T-helper 2 cell treated with Interferon-gamma antibody and Interleukin-4, amounts not matched to agents 100 ng/mL and 5 ng/mL, for 36 hours (primary cell): ENCODE measurements around the gene TLX2. TPM values are rescaled to one million over a fixed set of nuclear protein-coding genes. Genes with fewer than 3 reads are reported as not detected.

Source experiments
- total RNA-seq: library from RNA; stranded (reverse); gene quantifications from 2 replicates; pipeline ENCODE4 v1.2.3, GENCODE V29; 2022

Gene TLX2
- total RNA-seq, 1 donor from 2014 or later, result 1.1 TPM

Other genes with a start within 250 kb of the TLX2 start
- 0.86 and 3.1 TPM in 2 replicates for gene SLC4A5, start 171.0 kb upstream of the TLX2 start, total RNA-seq
- gene DCTN1, start 134.1 kb upstream of the TLX2 start, total RNA-seq, result 105 and 110 TPM in 2 replicates
- 1.0 and 1.5 TPM in 2 replicates for gene C2orf81, start 92.8 kb upstream of the TLX2 start, total RNA-seq
- 56.9 and 60.3 TPM in 2 replicates for gene WDR54, start 92.7 kb upstream of the TLX2 start, total RNA-seq
- gene RTKN, start 72.5 kb upstream of the TLX2 start, total RNA-seq, result 0.36 and 0.52 TPM in 2 replicates
- gene INO80B, start 59.4 kb upstream of the TLX2 start, total RNA-seq, result 29.4 and 31.7 TPM in 2 replicates
- gene WBP1, start 56.0 kb upstream of the TLX2 start, total RNA-seq, result 46.8 and 47.6 TPM in 2 replicates
- 68.3 and 74.8 TPM in 2 replicates for gene MOGS, start 49.1 kb upstream of the TLX2 start, total RNA-seq
- gene MRPL53, start 41.8 kb upstream of the TLX2 start, total RNA-seq, result 105 TPM in 2 replicates
- gene CCDC142, start 31.5 kb upstream of the TLX2 start, total RNA-seq, result 30.4 and 32.0 TPM in 2 replicates
- 43.4 and 43.9 TPM in 2 replicates for gene TTC31, start 31.4 kb upstream of the TLX2 start, total RNA-seq
- 0.39 and 0.50 TPM in 2 replicates for gene LBX2, start 14.8 kb upstream of the TLX2 start, total RNA-seq
- 31.2 and 32.8 TPM in 2 replicates for gene PCGF1, start 6.8 kb upstream of the TLX2 start, total RNA-seq
- gene DQX1, start 11.8 kb downstream of the TLX2 start, total RNA-seq, result 0.80 and 1.1 TPM in 2 replicates
- gene AUP1, start 15.3 kb downstream of the TLX2 start, total RNA-seq, result 148 and 150 TPM in 2 replicates
- gene HTRA2, start 15.5 kb downstream of the TLX2 start, total RNA-seq, result 48.1 and 49.7 TPM in 2 replicates
- 1.00 and 1.9 TPM in 2 replicates for gene LOXL3, start 39.5 kb downstream of the TLX2 start, total RNA-seq
- gene DOK1, start 40.3 kb downstream of the TLX2 start, total RNA-seq, result 50.4 and 52.5 TPM in 2 replicates
- gene M1AP, start 133.9 kb downstream of the TLX2 start, total RNA-seq, result 0.09 TPM in 1 of 2 replicates, not detected in the other
- gene SEMA4F, start 139.8 kb downstream of the TLX2 start, total RNA-seq, result 4.4 and 5.9 TPM in 2 replicates